ENCODE data around the gene CASP7. TPM values are rescaled to one million over a fixed set of nuclear protein-coding genes. Genes with fewer than 3 reads are reported as not detected.
A peak's percentile ranks its signal among the peaks of the same experiment; 100 is the strongest.

The CASP7 gene
- total RNA-seq, 1 experiment from 2014 or later: 38.2 TPM

DNA sequence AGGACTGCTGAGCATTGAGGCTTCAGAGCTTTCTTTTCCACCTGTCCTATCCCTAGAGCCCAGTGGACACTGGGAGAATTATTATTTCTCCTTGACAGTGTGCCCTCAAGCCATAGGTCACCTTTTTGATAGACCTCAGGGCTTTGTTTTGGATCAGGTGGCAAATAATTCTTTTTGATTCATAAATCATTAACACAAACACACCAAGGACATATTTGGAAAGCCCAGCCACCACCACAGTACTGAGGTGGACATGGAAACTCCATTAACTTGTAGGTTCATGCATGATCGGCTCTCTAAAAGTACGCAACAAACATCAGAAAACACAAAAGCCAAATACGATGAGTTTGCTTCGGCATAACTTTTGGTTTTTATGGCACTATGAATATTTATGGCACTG is 53.9 kb downstream of the CASP7 start:
- BruUV-seq (replicated peaks): no TSS peak
- Histone ChIP-seq H3K9me3 (ENCODE audit: control insufficient read depth, insufficient read depth, low read depth, low read length) (no peaks in the 10 kb centered on the region), H3K4me1 (ENCODE audit: control insufficient read depth, insufficient read depth, low read length) (no peaks in the 10 kb centered on the region), H3K27me3 (ENCODE audit: control insufficient read depth, insufficient read depth, low read length) (no peaks in the 10 kb centered on the region), H3K27ac (ENCODE audit: low read length) (no peak overlapping the region), H3K4me3 (ENCODE audit: low read depth in 2 of 2, low read length in 2 of 2) (no peak overlapping the region), H3K36me3 (ENCODE audit: control insufficient read depth, insufficient read depth, low read length) (0 out of 2 replicates have a peak, but pooled peaks cover 2% of the 10 kb centered on the region)
- CTCF ChIA-PET: no interaction called here
- in situ Hi-C loops (cut with HindIII; ENCODE audit: low pct_unique_long_range_greater_than_20kb, low sequenced_read_pairs): no loop called here
- DNase-seq (ENCODE audit: low read depth, low spot score) (no peak), ATAC-seq (no peak)
- intact Hi-C loops (cut with micrococcal nuclease; ENCODE audit: unreplicated experiment): no loop called here
- POLR2A ChIA-PET: interaction anchor here (0.6 kb wide), 1 partner anchor 136 kb away, joined by 3 read pairs; no protein-coding TSS in a partner anchor
- TF ChIP-seq, protein P1, sequence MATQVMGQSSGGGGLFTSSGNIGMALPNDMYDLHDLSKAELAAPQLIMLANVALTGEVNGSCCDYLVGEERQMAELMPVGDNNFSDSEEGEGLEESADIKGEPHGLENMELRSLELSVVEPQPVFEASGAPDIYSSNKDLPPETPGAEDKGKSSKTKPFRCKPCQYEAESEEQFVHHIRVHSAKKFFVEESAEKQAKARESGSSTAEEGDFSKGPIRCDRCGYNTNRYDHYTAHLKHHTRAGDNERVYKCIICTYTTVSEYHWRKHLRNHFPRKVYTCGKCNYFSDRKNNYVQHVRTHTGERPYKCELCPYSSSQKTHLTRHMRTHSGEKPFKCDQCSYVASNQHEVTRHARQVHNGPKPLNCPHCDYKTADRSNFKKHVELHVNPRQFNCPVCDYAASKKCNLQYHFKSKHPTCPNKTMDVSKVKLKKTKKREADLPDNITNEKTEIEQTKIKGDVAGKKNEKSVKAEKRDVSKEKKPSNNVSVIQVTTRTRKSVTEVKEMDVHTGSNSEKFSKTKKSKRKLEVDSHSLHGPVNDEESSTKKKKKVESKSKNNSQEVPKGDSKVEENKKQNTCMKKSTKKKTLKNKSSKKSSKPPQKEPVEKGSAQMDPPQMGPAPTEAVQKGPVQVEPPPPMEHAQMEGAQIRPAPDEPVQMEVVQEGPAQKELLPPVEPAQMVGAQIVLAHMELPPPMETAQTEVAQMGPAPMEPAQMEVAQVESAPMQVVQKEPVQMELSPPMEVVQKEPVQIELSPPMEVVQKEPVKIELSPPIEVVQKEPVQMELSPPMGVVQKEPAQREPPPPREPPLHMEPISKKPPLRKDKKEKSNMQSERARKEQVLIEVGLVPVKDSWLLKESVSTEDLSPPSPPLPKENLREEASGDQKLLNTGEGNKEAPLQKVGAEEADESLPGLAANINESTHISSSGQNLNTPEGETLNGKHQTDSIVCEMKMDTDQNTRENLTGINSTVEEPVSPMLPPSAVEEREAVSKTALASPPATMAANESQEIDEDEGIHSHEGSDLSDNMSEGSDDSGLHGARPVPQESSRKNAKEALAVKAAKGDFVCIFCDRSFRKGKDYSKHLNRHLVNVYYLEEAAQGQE (IDR thresholded peaks at IDR 0.05; ENCODE audit: insufficient read depth in 1 of 2, low read depth in 2 of 2, low read length in 1 of 2): no peak
- TF ChIP-seq SIN3A (IDR thresholded peaks at IDR 0.05; ENCODE audit: borderline replicate concordance, insufficient read depth, low read depth, low read length) (no peak), POLR2AphosphoS5 (IDR thresholded peaks at IDR 0.05; ENCODE audit: low read depth, low read length) (no peak), TCF7L2 (IDR thresholded peaks at IDR 0.05; ENCODE audit: low read depth, low read length) (no peak)
- TF ChIP-seq, protein P2, sequence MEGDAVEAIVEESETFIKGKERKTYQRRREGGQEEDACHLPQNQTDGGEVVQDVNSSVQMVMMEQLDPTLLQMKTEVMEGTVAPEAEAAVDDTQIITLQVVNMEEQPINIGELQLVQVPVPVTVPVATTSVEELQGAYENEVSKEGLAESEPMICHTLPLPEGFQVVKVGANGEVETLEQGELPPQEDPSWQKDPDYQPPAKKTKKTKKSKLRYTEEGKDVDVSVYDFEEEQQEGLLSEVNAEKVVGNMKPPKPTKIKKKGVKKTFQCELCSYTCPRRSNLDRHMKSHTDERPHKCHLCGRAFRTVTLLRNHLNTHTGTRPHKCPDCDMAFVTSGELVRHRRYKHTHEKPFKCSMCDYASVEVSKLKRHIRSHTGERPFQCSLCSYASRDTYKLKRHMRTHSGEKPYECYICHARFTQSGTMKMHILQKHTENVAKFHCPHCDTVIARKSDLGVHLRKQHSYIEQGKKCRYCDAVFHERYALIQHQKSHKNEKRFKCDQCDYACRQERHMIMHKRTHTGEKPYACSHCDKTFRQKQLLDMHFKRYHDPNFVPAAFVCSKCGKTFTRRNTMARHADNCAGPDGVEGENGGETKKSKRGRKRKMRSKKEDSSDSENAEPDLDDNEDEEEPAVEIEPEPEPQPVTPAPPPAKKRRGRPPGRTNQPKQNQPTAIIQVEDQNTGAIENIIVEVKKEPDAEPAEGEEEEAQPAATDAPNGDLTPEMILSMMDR (IDR thresholded peaks at IDR 0.05): no peak

DNA sequence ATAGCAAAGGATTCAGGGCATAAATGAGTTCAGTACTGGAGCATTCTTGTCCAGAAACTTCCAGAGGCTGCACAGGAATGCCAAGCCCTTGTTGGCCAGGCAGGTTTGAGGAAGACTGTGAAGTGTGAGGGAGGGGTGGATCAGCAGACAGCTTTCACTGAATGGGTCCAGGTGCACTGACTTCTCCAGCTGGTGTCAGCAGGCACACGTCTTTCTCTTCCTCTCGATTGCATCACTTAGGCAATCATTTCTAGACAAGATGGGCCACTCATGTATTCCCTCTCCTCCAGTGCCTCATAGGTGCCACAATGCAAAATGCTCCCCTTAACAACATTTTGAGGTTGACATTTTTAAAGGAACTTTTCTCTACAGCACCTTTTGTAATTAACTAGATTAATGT is 56.2 kb downstream of the CASP7 start:
- intact Hi-C loops (cut with micrococcal nuclease; ENCODE audit: unreplicated experiment): no loop called here
- CTCF ChIA-PET: interaction anchor here (0.7 kb wide), 1 partner anchor 33 kb away, joined by 4 read pairs; no protein-coding TSS in a partner anchor
- Histone ChIP-seq H3K4me1 (ENCODE audit: control insufficient read depth, insufficient read depth, low read length) (no peaks in the 10 kb centered on the region), H3K27me3 (ENCODE audit: control insufficient read depth, insufficient read depth, low read length) (peaks cover 2% of the 10 kb centered on the region; the same call in 1 of the 2 replicates), H3K36me3 (ENCODE audit: control insufficient read depth, insufficient read depth, low read length) (no peaks in the 10 kb centered on the region), H3K9me3 (ENCODE audit: control insufficient read depth, insufficient read depth, low read depth, low read length) (no peaks in the 10 kb centered on the region), H3K4me3 (ENCODE audit: low read depth in 2 of 2, low read length in 2 of 2) (no peak overlapping the region), H3K27ac (ENCODE audit: low read length) (no peak overlapping the region)
- in situ Hi-C loops (cut with HindIII; ENCODE audit: low pct_unique_long_range_greater_than_20kb, low sequenced_read_pairs): no loop called here
- TF ChIP-seq POLR2AphosphoS5 (IDR thresholded peaks at IDR 0.05; ENCODE audit: low read depth, low read length) (no peak), TCF7L2 (IDR thresholded peaks at IDR 0.05; ENCODE audit: low read depth, low read length) (no peak), SIN3A (IDR thresholded peaks at IDR 0.05; ENCODE audit: borderline replicate concordance, insufficient read depth, low read depth, low read length) (no peak)
- TF ChIP-seq, protein P2 (IDR thresholded peaks at IDR 0.05): no peak; the same call in 1 of the 2 replicates
- TF ChIP-seq, protein P1 (IDR thresholded peaks at IDR 0.05; ENCODE audit: insufficient read depth in 1 of 2, low read depth in 2 of 2, low read length in 1 of 2): no peak
- ATAC-seq (peak; percentile 74; the same call in 1 of the 2 replicates), DNase-seq (ENCODE audit: low read depth, low spot score) (no peak)
- BruUV-seq (replicated peaks): no TSS peak
- POLR2A ChIA-PET: no interaction called here

All from Panc1 (cell line).